GM23338 (cell line): Measurements from ENCODE around the gene ZNF91. TPM values are rescaled to one million over a fixed set of nuclear protein-coding genes. Genes with fewer than 3 reads are reported as not detected.
"Not testable (repeated sequence)": the region's sequence is repeated elsewhere in the genome, so short reads cannot be mapped to it uniquely, and the experiment has no call there.

Experiments
- ATAC-seq: fragments of 200-7000 bp; cut with Tn5 transposase; 3 replicates; pipeline ENCODE4 v1.9.1; 2020
- DNase-seq: peaks from one replicate; pipeline ENCODE4 v3.0.0-alpha.2; 2015; ENCODE audit warnings: low spot score
- H2AFZ ChIP-seq: fragments of 200-600 bp; sonication (generic); 2 replicates; pipeline ENCODE4 v1.8.0; 2016; ENCODE audit warnings: antibody characterized with exemption, mild to moderate bottlenecking, moderate library complexity
- H3F3A ChIP-seq: fragments of 200-600 bp; sonication (generic); replicated peaks from 2 replicates; pipeline ENCODE4 v1.8.0; 2017; ENCODE audit warnings: antibody characterized with exemption, mixed run types, low read depth
- H3K27ac ChIP-seq: fragments of 200-600 bp; sonication (generic); 2 replicates; pipeline ENCODE4 v1.6.1; 2016; ENCODE audit warnings: low read depth
- H3K27me3 ChIP-seq: fragments of 200-600 bp; sonication (generic); 2 replicates; pipeline ENCODE4 v1.8.0; 2016; ENCODE audit warnings: mild to moderate bottlenecking, mixed run types, moderate library complexity; ENCODE audit not compliant: insufficient read depth
- H3K36me3 ChIP-seq: fragments of 200-600 bp; sonication (generic); 2 replicates; pipeline ENCODE4 v1.8.0; 2016; ENCODE audit warnings: mild to moderate bottlenecking; ENCODE audit not compliant: insufficient read depth
- H3K4me1 ChIP-seq: fragments of 200-600 bp; sonication (generic); 2 replicates; pipeline ENCODE4 v1.8.0; 2016; ENCODE audit warnings: mild to moderate bottlenecking, moderate library complexity; ENCODE audit not compliant: insufficient read depth
- H3K4me2 ChIP-seq: fragments of 200-600 bp; sonication (generic); 2 replicates; pipeline ENCODE4 v1.7.1; 2017; ENCODE audit warnings: mixed run types
- H3K4me3 ChIP-seq: fragments of 200-600 bp; sonication (generic); 2 replicates; pipeline ENCODE4 v1.6.1; 2016; ENCODE audit warnings: mixed run types
- H3K79me2 ChIP-seq: fragments of 200-600 bp; sonication (generic); replicated peaks from 2 replicates; pipeline ENCODE4 v1.8.0; 2017; ENCODE audit warnings: mild to moderate bottlenecking; ENCODE audit not compliant: insufficient read depth
- H3K9me2 ChIP-seq: fragments of 200-600 bp; sonication (generic); 2 replicates; pipeline ENCODE4 v1.8.0; 2017; ENCODE audit not compliant: insufficient read depth
- H4K20me1 ChIP-seq: fragments of 200-600 bp; sonication (generic); replicated peaks from 2 replicates; pipeline ENCODE4 v1.8.0; 2017; ENCODE audit warnings: mild to moderate bottlenecking; ENCODE audit not compliant: insufficient read depth
- H3K27ac Mint-ChIP-seq: 2 replicates; pipeline ENCODE4 v1.8.0; 2020; ENCODE audit warnings: inconsistent platforms, mild to moderate bottlenecking, moderate library complexity, mixed read lengths
- H3K27me3 Mint-ChIP-seq: 3 replicates; pipeline ENCODE4 v1.8.0; 2022; ENCODE audit warnings: low read depth, mild to moderate bottlenecking, moderate library complexity, mixed read lengths, inconsistent platforms; ENCODE audit not compliant: insufficient read depth, poor library complexity
- H3K36me3 Mint-ChIP-seq: 3 replicates; pipeline ENCODE4 v1.8.0; 2021; ENCODE audit warnings: low read depth, mild to moderate bottlenecking, inconsistent platforms, moderate library complexity, mixed read lengths
- H3K4me1 Mint-ChIP-seq: 3 replicates; pipeline ENCODE4 v1.8.0; 2020; ENCODE audit warnings: mild to moderate bottlenecking, inconsistent platforms, mixed read lengths
- H3K4me3 Mint-ChIP-seq: 3 replicates; pipeline ENCODE4 v1.8.0; 2021; ENCODE audit warnings: moderate library complexity, mild to moderate bottlenecking, inconsistent platforms, mixed read lengths
- H3K9me3 Mint-ChIP-seq: 3 replicates; pipeline ENCODE4 v1.8.0; 2020; ENCODE audit warnings: moderate library complexity, mild to moderate bottlenecking, inconsistent platforms, mixed read lengths
- NANOG ChIP-seq: IDR thresholded peaks from 2 replicates; pipeline ENCODE4 v1.6.1; 2016; ENCODE audit warnings: antibody characterized with exemption, borderline replicate concordance
- ZNF331 ChIP-seq: fragments of 250-450 bp; sonication (Bioruptor Pico); IDR thresholded peaks from 2 replicates; pipeline ENCODE4 v1.5.0; 2020; ENCODE audit warnings: low read depth, mild to moderate bottlenecking, moderate library complexity
- polyA plus RNA-seq: library from polyadenylated mRNA; unstranded; fragments of >200 nt; fragmentation: Nextera tagmentation; extraction: Ambion mirVana; gene quantifications from 2 replicates; pipeline ENCODE4 v1.2.1, GENCODE V29; 2016
- total RNA-seq: library from RNA; depleted of rRNA; stranded (reverse); fragments of >200 nt; shearing (Covaris generic); gene quantifications from 2 replicates; pipeline ENCODE4 v1.2.3, GENCODE V29; 2014
- TF ChIP-seq, protein P1 (sequence below), 2 experiments: fragments of 200-600 bp in 1 of 2; sonication (generic) in 1 of 2; conservative IDR thresholded peaks; 2 replicates each; pipeline versions ENCODE4 v1.5.1 to v1.6.1; 2016 to 2017; ENCODE audit warnings: antibody characterized with exemption in 2 of 2, low read depth in 2 of 2, mild to moderate bottlenecking in 2 of 2, moderate library complexity in 1 of 2
- TF ChIP-seq, protein P2 (sequence below): fragments of 250-450 bp; sonication (Bioruptor Pico); IDR thresholded peaks from 2 replicates; pipeline ENCODE4 v1.5.0; 2020; ENCODE audit warnings: mild to moderate bottlenecking, moderate library complexity

ZNF91 gene
- total and polyA plus RNA-seq, 2 experiments from 2014 or later = 23.5 to 51.6 TPM

GRCh38 chr19:23366437-23366836 lies 28.8 kb downstream of the ZNF91 start:
- Histone ChIP-seq H4K20me1 (no peaks in the 10 kb centered on the region), H3K79me2 (0 out of 2 replicates have a peak, but pooled peaks cover 11% of the 10 kb centered on the region), H3K36me3 (peaks cover 57% of the 10 kb centered on the region), H3K4me1 (no peaks in the 10 kb centered on the region), H3F3A (no peaks in the 10 kb centered on the region), H2AFZ (no peak overlapping the region), H3K4me3 (no peak overlapping the region), H3K27ac (no peak overlapping the region), H3K4me2 (no peak overlapping the region), H3K9me2 (0 out of 2 replicates have a peak, but pooled peaks cover 4% of the 10 kb centered on the region), H3K27me3 (no peaks in the 10 kb centered on the region)
- H3K27ac Mint-ChIP-seq = no peak overlapping the region
- no peaks in the 10 kb centered on the region for H3K4me1 Mint-ChIP-seq
- H3K4me3 Mint-ChIP-seq = no peak overlapping the region
- ATAC-seq (no peak), DNase-seq (no peak)
- peaks cover 97% of the 10 kb centered on the region for H3K36me3 Mint-ChIP-seq
- peaks cover 3% of the 10 kb centered on the region for H3K27me3 Mint-ChIP-seq
- H3K9me3 Mint-ChIP-seq = peaks cover 84% of the 10 kb centered on the region
- TF ChIP-seq, protein P1, sequence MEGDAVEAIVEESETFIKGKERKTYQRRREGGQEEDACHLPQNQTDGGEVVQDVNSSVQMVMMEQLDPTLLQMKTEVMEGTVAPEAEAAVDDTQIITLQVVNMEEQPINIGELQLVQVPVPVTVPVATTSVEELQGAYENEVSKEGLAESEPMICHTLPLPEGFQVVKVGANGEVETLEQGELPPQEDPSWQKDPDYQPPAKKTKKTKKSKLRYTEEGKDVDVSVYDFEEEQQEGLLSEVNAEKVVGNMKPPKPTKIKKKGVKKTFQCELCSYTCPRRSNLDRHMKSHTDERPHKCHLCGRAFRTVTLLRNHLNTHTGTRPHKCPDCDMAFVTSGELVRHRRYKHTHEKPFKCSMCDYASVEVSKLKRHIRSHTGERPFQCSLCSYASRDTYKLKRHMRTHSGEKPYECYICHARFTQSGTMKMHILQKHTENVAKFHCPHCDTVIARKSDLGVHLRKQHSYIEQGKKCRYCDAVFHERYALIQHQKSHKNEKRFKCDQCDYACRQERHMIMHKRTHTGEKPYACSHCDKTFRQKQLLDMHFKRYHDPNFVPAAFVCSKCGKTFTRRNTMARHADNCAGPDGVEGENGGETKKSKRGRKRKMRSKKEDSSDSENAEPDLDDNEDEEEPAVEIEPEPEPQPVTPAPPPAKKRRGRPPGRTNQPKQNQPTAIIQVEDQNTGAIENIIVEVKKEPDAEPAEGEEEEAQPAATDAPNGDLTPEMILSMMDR (conservative IDR thresholded peaks at IDR 0.05; ENCODE audit: low read depth in 2 of 2) = no peak
- TF ChIP-seq ZNF331 (CRISPR knock-in tag) = no peak

DNA sequence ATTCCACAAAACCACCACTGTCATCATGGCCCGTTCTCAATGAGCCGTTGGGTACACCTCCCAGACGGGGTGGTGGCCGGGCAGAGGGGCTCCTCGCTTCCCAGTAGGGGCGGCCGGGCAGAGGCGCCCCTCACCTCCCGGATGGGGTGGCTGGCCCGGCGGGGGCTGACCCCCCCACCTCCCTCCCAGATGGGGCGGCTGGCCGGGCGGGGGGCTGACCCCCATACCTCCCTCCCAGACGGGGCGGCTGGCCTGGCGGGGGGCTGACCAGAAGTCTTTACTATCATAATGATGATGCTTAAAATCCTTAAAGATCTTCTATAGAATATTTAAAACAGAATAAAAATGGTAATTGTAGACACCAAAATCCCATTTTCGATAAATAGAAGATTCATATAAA lies 29.2 kb downstream of the ZNF91 start:
- ATAC-seq = not testable (repeated sequence)

DNA sequence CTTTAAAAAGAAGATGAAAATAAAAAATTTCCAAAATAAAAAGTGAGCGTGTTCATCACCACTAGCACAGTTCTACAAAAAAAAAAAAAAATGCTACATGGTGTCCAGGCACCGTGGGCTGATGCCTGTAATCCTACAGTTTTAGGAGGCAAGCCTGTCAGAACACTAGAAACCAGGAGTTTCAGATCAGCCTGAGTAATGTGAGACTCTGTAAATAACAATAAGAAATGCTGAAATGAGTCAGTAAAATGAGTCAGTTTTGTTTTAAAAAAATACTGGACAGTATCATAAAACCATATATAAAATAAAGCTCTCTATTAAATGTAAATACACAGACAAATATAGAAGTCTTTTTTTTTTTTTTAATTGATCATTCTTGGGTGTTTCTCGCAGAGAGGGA lies 30.0 kb downstream of the ZNF91 start:
- Histone ChIP-seq H3F3A (no peaks in the 10 kb centered on the region), H3K4me2 (no peak overlapping the region), H4K20me1 (no peaks in the 10 kb centered on the region), H3K27me3 (no peaks in the 10 kb centered on the region), H2AFZ (no peak overlapping the region), H3K4me3 (no peak overlapping the region), H3K9me2 (no peaks in the 10 kb centered on the region), H3K79me2 (0 out of 2 replicates have a peak, but pooled peaks cover 11% of the 10 kb centered on the region), H3K27ac (no peak overlapping the region), H3K4me1 (no peaks in the 10 kb centered on the region), H3K36me3 (peaks cover 52% of the 10 kb centered on the region)
- DNase-seq (no peak), ATAC-seq (no peak)
- H3K27ac Mint-ChIP-seq = no peak overlapping the region
- H3K27me3 Mint-ChIP-seq = peaks cover 3% of the 10 kb centered on the region
- no peak overlapping the region for H3K4me3 Mint-ChIP-seq
- no peaks in the 10 kb centered on the region for H3K4me1 Mint-ChIP-seq
- peaks cover 87% of the 10 kb centered on the region for H3K9me3 Mint-ChIP-seq
- H3K36me3 Mint-ChIP-seq = peaks cover 96% of the 10 kb centered on the region
- TF ChIP-seq, protein P2, sequence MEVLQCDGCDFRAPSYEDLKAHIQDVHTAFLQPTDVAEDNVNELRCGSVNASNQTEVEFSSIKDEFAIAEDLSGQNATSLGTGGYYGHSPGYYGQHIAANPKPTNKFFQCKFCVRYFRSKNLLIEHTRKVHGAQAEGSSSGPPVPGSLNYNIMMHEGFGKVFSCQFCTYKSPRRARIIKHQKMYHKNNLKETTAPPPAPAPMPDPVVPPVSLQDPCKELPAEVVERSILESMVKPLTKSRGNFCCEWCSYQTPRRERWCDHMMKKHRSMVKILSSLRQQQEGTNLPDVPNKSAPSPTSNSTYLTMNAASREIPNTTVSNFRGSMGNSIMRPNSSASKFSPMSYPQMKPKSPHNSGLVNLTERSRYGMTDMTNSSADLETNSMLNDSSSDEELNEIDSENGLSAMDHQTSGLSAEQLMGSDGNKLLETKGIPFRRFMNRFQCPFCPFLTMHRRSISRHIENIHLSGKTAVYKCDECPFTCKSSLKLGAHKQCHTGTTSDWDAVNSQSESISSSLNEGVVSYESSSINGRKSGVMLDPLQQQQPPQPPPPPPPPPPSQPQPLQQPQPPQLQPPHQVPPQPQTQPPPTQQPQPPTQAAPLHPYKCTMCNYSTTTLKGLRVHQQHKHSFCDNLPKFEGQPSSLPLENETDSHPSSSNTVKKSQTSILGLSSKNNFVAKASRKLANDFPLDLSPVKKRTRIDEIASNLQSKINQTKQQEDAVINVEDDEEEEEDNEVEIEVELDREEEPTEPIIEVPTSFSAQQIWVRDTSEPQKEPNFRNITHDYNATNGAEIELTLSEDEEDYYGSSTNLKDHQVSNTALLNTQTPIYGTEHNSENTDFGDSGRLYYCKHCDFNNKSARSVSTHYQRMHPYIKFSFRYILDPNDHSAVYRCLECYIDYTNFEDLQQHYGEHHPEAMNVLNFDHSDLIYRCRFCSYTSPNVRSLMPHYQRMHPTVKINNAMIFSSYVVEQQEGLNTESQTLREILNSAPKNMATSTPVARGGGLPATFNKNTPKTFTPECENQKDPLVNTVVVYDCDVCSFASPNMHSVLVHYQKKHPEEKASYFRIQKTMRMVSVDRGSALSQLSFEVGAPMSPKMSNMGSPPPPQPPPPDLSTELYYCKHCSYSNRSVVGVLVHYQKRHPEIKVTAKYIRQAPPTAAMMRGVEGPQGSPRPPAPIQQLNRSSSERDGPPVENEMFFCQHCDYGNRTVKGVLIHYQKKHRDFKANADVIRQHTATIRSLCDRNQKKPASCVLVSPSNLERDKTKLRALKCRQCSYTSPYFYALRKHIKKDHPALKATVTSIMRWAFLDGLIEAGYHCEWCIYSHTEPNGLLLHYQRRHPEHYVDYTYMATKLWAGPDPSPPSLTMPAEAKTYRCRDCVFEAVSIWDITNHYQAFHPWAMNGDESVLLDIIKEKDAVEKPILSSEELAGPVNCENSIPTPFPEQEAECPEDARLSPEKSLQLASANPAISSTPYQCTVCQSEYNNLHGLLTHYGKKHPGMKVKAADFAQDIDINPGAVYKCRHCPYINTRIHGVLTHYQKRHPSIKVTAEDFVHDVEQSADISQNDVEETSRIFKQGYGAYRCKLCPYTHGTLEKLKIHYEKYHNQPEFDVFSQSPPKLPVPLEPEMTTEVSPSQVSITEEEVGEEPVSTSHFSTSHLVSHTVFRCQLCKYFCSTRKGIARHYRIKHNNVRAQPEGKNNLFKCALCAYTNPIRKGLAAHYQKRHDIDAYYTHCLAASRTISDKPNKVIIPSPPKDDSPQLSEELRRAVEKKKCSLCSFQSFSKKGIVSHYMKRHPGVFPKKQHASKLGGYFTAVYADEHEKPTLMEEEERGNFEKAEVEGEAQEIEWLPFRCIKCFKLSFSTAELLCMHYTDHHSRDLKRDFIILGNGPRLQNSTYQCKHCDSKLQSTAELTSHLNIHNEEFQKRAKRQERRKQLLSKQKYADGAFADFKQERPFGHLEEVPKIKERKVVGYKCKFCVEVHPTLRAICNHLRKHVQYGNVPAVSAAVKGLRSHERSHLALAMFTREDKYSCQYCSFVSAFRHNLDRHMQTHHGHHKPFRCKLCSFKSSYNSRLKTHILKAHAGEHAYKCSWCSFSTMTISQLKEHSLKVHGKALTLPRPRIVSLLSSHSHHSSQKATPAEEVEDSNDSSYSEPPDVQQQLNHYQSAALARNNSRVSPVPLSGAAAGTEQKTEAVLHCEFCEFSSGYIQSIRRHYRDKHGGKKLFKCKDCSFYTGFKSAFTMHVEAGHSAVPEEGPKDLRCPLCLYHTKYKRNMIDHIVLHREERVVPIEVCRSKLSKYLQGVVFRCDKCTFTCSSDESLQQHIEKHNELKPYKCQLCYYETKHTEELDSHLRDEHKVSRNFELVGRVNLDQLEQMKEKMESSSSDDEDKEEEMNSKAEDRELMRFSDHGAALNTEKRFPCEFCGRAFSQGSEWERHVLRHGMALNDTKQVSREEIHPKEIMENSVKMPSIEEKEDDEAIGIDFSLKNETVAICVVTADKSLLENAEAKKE (CRISPR knock-in tag) = no peak
- TF ChIP-seq NANOG (no peak), ZNF331 (CRISPR knock-in tag) (no peak)

More for the DNA sequence above, 29.2 kb downstream of the ZNF91 start:
- H3K9me3 Mint-ChIP-seq = peaks cover 84% of the 10 kb centered on the region
- not testable (repeated sequence) for H4K20me1 ChIP-seq, H2AFZ ChIP-seq, H3K27me3 Mint-ChIP-seq, H3K27ac Mint-ChIP-seq, H3K4me3 ChIP-seq, H3K27me3 ChIP-seq, H3K4me1 ChIP-seq, H3K4me3 Mint-ChIP-seq, DNase-seq, H3K4me1 Mint-ChIP-seq, H3K4me2 ChIP-seq, H3K9me2 ChIP-seq, H3F3A ChIP-seq, H3K27ac ChIP-seq
- peaks cover 97% of the 10 kb centered on the region for H3K36me3 Mint-ChIP-seq
- Histone ChIP-seq H3K36me3 (peaks cover 57% of the 10 kb centered on the region), H3K79me2 (0 out of 2 replicates have a peak, but pooled peaks cover 11% of the 10 kb centered on the region)
